ENCODE data around the gene H6PD.

Gene H6PD

DNA sequence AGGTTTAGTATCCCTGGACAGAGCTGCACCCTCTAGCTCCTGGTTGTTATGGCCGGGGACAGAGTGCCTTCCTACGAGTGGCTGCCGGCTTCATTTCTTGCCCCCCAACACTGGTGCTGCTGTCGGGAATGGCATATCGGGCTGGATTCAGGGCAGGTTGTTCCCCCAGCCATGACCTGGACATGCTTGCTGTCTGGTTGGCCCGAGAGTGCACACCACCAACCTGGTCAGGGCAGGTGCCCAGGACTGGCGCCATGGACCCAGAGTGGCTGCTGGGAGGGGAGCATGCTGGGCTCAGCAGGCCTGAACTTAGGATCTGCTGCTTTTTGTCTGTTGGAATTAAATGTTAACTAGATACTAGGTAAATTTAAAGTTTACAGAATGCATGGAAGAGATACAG, 21.8 kb downstream of the H6PD start:
- H3K36me3 Mint-ChIP-seq = peaks cover 2% of the 10 kb centered on the region
- H3K9me3 Mint-ChIP-seq = no peaks in the 10 kb centered on the region
- H3K4me1 Mint-ChIP-seq = peaks cover 38% of the 10 kb centered on the region
- no peaks in the 10 kb centered on the region for H3K27me3 Mint-ChIP-seq
- no peak overlapping the region for H3K27ac Mint-ChIP-seq
- H3K4me3 Mint-ChIP-seq = no peak overlapping the region

DNA sequence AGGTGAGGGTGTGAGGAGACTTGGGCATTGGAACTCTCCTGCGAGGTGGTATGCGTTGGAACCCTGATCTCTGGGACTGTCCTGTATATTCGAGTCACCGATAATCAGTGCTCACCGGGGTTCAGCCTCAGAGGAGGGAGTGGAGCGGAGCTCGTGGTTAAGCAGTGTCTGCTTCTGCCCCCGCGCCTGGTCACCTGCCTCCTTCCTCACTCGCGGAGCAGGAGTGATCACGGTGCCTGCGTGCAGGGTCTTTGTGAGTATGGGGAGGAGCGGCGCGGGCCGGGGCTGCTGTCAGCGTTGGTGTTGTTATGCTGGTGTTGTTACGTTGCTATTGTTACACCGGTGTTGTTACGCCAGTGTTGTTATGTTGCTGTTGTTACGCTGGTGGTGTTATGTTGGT, 23.3 kb downstream of the H6PD start:
- no peaks in the 10 kb centered on the region for H3K9me3 Mint-ChIP-seq
- peaks cover 38% of the 10 kb centered on the region for H3K4me1 Mint-ChIP-seq
- H3K27me3 Mint-ChIP-seq = no peaks in the 10 kb centered on the region
- H3K36me3 Mint-ChIP-seq = peaks cover 2% of the 10 kb centered on the region
- H3K27ac Mint-ChIP-seq = no peak overlapping the region
- no peak overlapping the region for H3K4me3 Mint-ChIP-seq

DNA sequence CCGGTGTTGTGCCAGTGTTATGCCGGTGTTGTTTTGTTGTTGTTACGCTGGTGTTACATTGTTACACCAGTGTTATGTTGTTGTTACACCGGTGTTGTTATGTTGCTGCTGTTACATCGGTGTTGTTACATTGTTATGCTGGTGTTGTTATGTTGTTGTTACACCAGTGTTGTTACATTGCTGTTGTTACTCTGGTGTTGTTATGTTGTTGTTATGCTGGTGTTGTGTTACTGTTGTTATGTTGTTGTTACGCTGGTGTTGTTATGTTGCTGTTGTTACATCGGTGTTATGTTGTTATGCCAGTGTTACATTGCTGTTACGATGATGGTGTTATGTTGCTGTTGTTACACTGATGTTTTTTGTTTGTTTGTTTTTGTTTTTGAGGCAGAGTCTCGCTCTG, 24.1 kb downstream of the H6PD start:
- Mint-ChIP-seq H3K4me1 (peaks cover 37% of the 10 kb centered on the region), H3K27ac (no peak overlapping the region), H3K36me3 (peaks cover 2% of the 10 kb centered on the region), H3K27me3 (no peaks in the 10 kb centered on the region), H3K4me3 (no peak overlapping the region), H3K9me3 (no peaks in the 10 kb centered on the region)

DNA sequence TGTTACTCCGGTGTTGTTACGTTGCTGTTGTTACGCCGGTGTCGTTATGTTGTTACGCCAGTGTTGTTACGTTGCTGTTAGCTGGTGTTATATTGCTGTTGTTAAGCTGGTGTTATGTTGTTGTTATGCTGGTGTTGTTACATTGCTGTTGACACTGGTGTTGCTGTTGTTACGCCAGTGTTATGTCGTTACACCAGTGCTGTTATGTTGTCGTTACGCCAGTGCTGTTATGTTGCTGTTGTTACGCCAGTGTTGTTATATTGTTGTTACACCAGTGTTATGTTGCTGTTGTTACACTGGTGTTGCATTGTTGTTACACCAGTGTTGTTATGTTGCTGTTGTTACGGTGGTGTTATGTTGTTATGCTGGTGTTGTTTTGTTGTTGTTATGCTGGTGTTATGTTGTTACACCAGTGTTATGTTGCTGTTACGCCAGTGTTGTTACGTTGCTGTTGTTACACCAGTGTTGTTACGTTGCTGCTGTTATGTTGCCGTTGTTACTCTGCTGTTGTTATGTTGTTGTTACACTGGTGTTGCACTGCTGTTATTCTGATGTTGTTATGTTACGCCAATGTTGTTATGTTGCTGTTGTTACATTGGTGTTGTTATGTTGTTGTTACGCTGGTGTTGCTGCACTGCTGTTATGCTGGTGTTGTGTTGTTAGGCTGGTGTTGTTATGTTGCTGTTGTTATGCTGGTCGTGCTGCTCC, 25.6 kb downstream of the H6PD start:
- Mint-ChIP-seq H3K9me3 (no peaks in the 10 kb centered on the region), H3K27me3 (no peaks in the 10 kb centered on the region), H3K36me3 (peaks cover 2% of the 10 kb centered on the region), H3K4me1 (peaks cover 24% of the 10 kb centered on the region), H3K4me3 (no peak overlapping the region), H3K27ac (no peak overlapping the region)

DNA sequence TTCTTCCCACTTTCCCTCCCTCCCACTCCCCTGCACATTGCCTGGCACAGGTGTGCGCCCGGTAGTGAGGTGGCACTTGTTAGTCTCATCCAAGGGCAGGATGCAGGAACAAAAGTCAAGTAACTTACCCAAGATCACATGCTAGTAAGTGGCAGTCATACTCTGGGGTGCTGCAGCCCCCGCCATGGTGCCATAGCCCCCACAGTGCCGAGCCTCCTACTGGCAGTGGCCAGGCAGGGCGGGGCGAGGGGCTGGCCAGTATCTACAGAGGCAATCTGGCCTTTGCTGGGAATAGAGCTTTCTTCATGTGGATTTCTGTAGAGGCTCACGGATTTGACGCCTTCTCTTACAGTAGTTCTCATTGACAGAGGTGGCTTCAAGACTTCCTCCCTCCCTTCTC, 26.9 kb downstream of the H6PD start:
- H3K4me3 Mint-ChIP-seq = no peak overlapping the region
- H3K27ac Mint-ChIP-seq = no peak overlapping the region
- no peaks in the 10 kb centered on the region for H3K9me3 Mint-ChIP-seq
- no peaks in the 10 kb centered on the region for H3K27me3 Mint-ChIP-seq
- H3K4me1 Mint-ChIP-seq = peaks cover 24% of the 10 kb centered on the region
- peaks cover 2% of the 10 kb centered on the region for H3K36me3 Mint-ChIP-seq

DNA sequence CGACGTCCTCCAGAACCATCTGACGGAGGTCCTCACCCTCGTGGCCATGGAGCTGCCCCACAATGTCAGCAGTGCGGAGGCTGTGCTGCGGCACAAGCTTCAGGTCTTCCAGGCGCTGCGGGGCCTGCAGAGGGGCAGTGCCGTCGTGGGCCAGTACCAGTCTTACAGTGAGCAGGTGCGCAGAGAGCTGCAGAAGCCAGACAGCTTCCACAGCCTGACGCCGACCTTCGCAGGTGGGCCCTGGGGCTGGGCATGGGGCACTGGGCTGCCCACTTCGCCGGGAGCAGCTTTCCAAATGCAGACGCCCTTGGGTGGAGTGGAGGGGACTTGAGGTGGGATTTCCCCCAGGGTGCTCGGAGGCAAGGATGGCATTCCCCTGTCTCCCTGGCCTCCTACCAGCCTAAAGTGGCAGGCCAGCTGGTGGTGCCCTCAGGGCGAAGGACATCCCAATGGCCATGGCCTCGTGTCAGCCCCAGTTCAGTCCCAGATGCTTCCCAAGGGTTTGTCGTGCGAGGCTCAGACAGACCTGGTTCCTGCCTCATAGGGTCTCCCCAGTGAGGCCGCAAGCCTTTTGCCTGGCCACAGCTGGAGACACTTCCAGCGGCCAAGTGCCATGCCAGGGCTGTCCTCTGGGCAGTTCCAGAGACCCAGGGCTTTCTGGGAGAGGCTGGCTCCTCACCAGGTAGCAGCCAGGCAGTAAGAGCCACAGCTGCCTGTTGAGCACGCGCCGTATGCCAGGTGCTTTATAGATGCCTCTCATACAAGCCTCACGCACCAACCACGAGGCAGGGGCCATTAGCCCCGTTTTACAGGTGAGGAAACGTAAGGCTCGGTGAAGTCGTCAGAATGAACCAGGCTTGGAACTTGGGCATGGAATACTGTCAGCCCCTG, 27.8 kb downstream of the H6PD start:
- no peaks in the 10 kb centered on the region for H3K27me3 Mint-ChIP-seq
- no peaks in the 10 kb centered on the region for H3K36me3 Mint-ChIP-seq
- no peak overlapping the region for H3K27ac Mint-ChIP-seq

DNA sequence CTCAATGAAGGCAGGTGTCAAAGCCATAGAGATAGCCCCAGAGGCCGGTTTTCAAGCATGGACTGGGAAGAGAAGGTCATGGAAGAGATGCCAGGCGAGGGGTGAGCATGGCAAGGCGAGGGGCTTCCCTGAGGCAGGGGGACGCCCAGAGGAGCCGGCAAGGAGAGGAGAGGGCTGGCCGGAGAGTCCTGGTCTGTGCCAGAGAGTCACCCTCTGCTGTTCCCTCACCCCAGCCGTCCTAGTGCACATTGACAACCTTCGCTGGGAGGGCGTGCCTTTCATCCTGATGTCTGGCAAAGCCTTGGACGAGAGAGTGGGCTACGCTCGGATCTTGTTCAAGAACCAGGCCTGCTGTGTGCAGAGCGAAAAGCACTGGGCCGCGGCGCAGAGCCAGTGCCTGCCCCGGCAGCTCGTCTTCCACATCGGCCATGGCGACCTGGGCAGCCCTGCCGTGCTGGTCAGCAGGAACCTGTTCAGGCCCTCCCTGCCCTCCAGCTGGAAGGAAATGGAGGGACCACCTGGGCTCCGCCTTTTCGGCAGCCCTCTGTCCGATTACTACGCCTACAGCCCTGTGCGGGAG, 28.8 kb downstream of the H6PD start:
- Mint-ChIP-seq H3K27me3 (no peaks in the 10 kb centered on the region), H3K36me3 (no peaks in the 10 kb centered on the region), H3K4me1 (peaks cover 18% of the 10 kb centered on the region), H3K4me3 (no peak overlapping the region), H3K9me3 (no peaks in the 10 kb centered on the region), H3K27ac (no peak overlapping the region)

More for the DNA sequence above, 27.8 kb downstream of the H6PD start:
- Mint-ChIP-seq H3K4me1 (peaks cover 28% of the 10 kb centered on the region), H3K9me3 (no peaks in the 10 kb centered on the region), H3K4me3 (no peak overlapping the region)

DNA sequence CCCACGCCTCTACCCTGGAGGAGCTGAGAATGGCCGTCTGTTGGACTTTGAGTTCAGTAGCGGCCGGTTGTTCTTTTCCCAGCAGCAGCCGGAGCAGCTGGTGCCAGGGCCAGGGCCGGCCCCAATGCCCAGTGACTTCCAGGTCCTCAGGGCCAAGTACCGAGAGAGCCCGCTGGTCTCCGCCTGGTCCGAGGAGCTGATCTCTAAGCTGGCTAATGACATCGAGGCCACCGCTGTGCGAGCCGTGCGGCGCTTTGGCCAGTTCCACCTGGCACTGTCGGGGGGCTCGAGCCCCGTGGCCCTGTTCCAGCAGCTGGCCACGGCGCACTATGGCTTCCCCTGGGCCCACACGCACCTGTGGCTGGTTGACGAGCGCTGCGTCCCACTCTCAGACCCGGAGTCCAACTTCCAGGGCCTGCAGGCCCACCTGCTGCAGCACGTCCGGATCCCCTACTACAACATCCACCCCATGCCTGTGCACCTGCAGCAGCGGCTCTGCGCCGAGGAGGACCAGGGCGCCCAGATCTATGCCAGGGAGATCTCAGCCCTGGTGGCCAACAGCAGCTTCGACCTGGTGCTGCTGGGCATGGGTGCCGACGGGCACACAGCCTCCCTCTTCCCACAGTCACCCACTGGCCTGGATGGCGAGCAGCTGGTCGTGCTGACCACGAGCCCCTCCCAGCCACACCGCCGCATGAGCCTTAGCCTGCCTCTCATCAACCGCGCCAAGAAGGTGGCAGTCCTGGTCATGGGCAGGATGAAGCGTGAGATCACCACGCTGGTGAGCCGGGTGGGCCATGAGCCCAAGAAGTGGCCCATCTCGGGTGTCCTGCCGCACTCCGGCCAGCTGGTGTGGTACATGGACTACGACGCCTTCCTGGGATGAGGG, 29.7 kb downstream of the H6PD start:
- no peaks in the 10 kb centered on the region for H3K9me3 Mint-ChIP-seq
- H3K4me3 Mint-ChIP-seq = no peak overlapping the region
- H3K4me1 Mint-ChIP-seq = peaks cover 13% of the 10 kb centered on the region
- no peak overlapping the region for H3K27ac Mint-ChIP-seq
- no peaks in the 10 kb centered on the region for H3K27me3 Mint-ChIP-seq
- H3K36me3 Mint-ChIP-seq = no peaks in the 10 kb centered on the region

DNA sequence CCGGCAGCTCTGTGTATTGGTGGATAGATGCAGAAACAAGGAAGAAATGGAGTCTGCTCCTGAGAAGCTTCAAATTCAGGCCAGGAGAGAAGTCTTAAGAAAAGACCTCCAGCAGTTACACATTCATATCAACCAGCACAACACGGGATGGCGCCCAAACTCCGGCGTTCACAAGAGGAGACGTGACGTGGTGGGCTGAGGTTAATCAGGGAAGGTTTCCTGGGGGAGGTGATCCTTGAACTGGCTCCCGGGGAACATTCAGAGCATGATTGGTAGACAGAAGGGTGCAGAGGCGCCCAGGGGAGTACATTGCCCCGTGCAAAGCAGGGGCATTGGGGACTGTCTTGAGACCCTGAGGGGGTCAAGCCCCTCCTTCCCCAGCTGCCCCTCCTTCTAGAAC, 30.5 kb downstream of the H6PD start:
- Mint-ChIP-seq H3K9me3 (no peaks in the 10 kb centered on the region), H3K36me3 (no peaks in the 10 kb centered on the region), H3K4me1 (peaks cover 7% of the 10 kb centered on the region), H3K27ac (no peak overlapping the region), H3K27me3 (no peaks in the 10 kb centered on the region), H3K4me3 (no peak overlapping the region)

DNA sequence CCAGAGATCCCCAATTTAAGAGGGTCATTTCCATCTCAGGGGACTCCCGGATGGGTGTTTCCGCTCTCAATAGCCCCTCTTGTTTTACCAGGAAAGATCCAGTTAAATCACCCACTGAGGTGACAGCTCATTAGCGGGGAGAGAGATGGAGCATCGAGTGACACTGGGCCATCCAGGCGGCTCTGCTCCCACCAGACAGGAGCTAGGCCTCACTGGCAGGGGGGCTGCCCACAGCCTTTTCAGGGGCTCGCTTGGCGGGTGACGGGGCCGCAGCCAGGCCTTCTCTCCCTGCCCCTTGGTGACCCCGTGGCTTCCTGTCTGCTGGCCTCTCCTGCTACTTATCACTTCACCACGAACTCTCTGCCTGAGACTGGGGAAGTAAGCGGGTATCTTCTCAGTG, 31.4 kb downstream of the H6PD start:
- Mint-ChIP-seq H3K4me3 (no peak overlapping the region), H3K27me3 (no peaks in the 10 kb centered on the region), H3K27ac (no peak overlapping the region), H3K4me1 (peaks cover 7% of the 10 kb centered on the region), H3K36me3 (no peaks in the 10 kb centered on the region), H3K9me3 (no peaks in the 10 kb centered on the region)

DNA sequence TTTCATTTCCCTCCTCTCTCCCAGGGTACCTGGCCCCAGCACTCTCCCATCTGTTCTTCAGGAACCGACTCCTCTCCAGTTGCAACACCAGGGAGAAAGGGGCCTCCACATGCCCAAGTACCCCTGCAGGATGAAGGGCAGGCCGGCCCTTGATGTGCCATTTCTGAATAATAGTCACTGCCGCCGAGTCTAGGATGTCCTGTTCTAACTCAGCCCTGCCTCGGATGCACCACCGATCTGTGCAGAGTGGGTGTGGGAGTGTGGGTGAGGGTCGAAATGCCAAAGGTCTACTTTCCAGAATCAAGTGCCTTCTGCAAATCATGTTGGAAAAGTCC, 32.7 kb downstream of the H6PD start:
- Mint-ChIP-seq H3K4me3 (no peak overlapping the region), H3K36me3 (peaks cover 2% of the 10 kb centered on the region), H3K9me3 (no peaks in the 10 kb centered on the region), H3K4me1 (peaks cover 7% of the 10 kb centered on the region), H3K27ac (no peak overlapping the region), H3K27me3 (no peaks in the 10 kb centered on the region)

DNA sequence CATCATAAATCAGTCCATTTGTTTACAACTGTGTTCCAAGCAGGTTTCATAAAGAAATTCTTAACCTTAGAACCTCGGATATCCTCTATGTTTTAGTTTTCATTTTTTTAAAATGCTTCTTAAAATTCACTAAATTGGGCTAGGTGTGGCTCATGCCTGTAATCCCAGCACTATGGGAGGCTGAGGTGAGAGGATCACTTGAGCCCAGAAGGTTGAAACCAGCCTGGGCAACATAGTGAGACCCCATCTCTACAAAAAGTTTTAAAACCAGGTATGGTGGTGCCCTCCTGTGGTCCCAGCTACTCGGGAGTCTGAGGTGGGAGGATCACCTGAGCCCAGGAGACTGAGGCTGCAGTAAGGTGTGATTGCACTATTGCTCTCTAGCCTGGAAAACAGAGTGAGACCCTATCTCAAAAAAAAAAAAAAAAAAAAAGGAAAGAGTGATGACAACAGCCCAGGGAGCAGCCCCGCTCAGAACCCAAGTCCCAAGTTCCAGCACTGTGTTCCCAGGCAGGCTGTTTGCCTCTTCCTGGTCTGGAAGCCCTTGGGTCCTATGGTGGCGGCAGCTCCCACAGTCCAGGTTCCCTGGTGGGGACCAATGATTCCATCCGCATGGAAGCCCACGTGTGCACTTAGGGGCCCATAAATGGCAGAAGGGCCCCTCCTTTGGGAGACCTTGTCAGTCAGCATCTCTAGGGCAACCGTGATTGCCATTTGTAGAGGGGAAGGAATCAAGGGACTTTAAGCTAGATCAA, 33.4 kb downstream of the H6PD start:
- Mint-ChIP-seq H3K4me3 (no peak overlapping the region), H3K36me3 (peaks cover 2% of the 10 kb centered on the region), H3K4me1 (peaks cover 7% of the 10 kb centered on the region), H3K27ac (no peak overlapping the region), H3K9me3 (no peaks in the 10 kb centered on the region), H3K27me3 (no peaks in the 10 kb centered on the region)

DNA sequence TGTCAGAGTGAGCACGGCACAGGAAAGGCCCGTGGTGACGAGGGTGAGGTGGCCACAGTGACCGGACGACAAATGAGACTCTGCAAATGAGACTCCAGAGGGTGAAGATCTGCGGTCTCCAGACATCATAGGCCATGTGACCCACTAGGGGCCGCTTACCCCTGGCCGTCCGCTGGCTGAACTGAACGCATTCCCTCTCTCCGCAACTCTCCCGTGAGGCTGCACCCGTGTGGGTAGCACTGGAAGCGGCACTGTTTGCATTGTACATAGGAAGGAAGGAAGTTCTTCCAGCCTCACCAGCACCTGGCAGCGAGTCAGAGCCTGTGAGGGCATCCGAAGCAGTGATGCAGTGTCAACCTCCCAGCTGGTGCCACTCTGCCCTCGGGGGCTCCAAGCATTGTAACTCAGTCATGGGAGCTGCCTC, 34.5 kb downstream of the H6PD start:
- Mint-ChIP-seq H3K27me3 (no peaks in the 10 kb centered on the region), H3K4me1 (peaks cover 7% of the 10 kb centered on the region), H3K4me3 (no peak overlapping the region), H3K27ac (no peak overlapping the region), H3K9me3 (no peaks in the 10 kb centered on the region), H3K36me3 (peaks cover 2% of the 10 kb centered on the region)

DNA sequence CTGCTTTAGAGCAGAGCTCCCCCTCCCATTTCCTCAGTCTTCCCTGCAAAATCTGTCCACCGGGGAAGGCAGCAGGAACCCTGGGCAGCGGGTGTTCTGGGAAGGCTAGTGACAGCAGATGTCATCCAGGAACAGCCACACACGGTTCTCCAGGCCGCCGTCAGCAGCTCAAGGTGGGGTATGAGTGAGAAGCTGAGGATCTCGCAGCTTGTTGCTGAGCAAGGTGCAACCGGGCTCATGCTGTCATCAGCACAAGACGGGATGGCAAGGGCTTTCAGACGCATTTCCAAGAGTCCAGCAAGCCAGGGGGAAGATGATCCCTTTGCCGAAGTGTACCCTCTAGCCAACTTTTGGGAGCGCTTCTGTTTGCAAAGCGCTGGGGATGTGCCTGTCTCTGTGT, 35.1 kb downstream of the H6PD start:
- no peaks in the 10 kb centered on the region for H3K9me3 Mint-ChIP-seq
- H3K36me3 Mint-ChIP-seq = peaks cover 2% of the 10 kb centered on the region
- H3K27me3 Mint-ChIP-seq = no peaks in the 10 kb centered on the region
- no peak overlapping the region for H3K27ac Mint-ChIP-seq
- peaks cover 7% of the 10 kb centered on the region for H3K4me1 Mint-ChIP-seq
- no peak overlapping the region for H3K4me3 Mint-ChIP-seq
